ENCODE results near the gene ZNF408. TPM values are rescaled to one million over a fixed set of nuclear protein-coding genes. Genes with fewer than 3 reads are reported as not detected.

Gene ZNF408
- total RNA-seq, 1 experiment from 2014 or later, result 19.8 TPM

DNA sequence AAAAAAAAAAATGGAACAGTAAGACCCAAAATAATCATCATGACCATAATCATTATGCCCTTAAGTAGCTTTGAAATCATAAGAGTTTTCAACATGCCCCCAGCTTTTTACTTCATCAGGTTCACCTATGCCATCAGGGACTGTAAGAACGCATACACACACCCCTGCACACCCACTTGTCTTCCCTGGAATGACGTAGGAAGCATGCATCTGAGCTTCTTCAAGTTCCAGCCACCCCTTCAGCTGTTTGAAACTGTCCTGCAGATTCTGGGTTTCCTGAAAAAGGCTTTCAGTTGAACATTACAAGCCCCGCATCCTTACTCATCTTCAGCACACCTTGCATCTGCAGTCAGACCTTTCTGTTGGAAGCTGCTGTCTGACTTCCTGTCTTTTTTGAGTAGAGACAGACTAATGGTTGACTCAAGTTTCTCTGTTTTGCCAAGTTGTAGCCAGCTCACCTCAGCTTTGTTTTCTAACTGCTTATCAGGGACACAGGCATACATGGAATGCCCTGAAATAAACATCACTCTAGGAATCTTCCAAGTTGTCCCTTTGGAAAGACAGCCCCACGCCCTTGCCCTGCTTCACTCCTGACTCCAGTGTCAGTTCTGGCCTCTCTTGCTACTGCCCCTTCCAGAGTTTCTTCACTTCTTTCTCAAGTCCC, 37.4 kb upstream of the ZNF408 start:
- TF ChIP-seq, protein P1, sequence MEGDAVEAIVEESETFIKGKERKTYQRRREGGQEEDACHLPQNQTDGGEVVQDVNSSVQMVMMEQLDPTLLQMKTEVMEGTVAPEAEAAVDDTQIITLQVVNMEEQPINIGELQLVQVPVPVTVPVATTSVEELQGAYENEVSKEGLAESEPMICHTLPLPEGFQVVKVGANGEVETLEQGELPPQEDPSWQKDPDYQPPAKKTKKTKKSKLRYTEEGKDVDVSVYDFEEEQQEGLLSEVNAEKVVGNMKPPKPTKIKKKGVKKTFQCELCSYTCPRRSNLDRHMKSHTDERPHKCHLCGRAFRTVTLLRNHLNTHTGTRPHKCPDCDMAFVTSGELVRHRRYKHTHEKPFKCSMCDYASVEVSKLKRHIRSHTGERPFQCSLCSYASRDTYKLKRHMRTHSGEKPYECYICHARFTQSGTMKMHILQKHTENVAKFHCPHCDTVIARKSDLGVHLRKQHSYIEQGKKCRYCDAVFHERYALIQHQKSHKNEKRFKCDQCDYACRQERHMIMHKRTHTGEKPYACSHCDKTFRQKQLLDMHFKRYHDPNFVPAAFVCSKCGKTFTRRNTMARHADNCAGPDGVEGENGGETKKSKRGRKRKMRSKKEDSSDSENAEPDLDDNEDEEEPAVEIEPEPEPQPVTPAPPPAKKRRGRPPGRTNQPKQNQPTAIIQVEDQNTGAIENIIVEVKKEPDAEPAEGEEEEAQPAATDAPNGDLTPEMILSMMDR (IDR thresholded peaks at IDR 0.05), result no peak
- TF ChIP-seq, protein P2, sequence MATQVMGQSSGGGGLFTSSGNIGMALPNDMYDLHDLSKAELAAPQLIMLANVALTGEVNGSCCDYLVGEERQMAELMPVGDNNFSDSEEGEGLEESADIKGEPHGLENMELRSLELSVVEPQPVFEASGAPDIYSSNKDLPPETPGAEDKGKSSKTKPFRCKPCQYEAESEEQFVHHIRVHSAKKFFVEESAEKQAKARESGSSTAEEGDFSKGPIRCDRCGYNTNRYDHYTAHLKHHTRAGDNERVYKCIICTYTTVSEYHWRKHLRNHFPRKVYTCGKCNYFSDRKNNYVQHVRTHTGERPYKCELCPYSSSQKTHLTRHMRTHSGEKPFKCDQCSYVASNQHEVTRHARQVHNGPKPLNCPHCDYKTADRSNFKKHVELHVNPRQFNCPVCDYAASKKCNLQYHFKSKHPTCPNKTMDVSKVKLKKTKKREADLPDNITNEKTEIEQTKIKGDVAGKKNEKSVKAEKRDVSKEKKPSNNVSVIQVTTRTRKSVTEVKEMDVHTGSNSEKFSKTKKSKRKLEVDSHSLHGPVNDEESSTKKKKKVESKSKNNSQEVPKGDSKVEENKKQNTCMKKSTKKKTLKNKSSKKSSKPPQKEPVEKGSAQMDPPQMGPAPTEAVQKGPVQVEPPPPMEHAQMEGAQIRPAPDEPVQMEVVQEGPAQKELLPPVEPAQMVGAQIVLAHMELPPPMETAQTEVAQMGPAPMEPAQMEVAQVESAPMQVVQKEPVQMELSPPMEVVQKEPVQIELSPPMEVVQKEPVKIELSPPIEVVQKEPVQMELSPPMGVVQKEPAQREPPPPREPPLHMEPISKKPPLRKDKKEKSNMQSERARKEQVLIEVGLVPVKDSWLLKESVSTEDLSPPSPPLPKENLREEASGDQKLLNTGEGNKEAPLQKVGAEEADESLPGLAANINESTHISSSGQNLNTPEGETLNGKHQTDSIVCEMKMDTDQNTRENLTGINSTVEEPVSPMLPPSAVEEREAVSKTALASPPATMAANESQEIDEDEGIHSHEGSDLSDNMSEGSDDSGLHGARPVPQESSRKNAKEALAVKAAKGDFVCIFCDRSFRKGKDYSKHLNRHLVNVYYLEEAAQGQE (IDR thresholded peaks at IDR 0.05; ENCODE audit: insufficient read depth in 1 of 2, low read depth in 2 of 2, low read length in 1 of 2), result no peak
- TF ChIP-seq TCF7L2 (IDR thresholded peaks at IDR 0.05; ENCODE audit: low read depth, low read length), result no peak
- TF ChIP-seq SIN3A (IDR thresholded peaks at IDR 0.05; ENCODE audit: borderline replicate concordance, insufficient read depth, low read depth, low read length), result no peak
- TF ChIP-seq POLR2AphosphoS5 (IDR thresholded peaks at IDR 0.05; ENCODE audit: low read depth, low read length), result no peak
- intact Hi-C loops (cut with micrococcal nuclease; ENCODE audit: unreplicated experiment) (no loop called here), in situ Hi-C loops (cut with HindIII; ENCODE audit: low pct_unique_long_range_greater_than_20kb, low sequenced_read_pairs) (no loop called here)
- H3K4me1 ChIP-seq (ENCODE audit: control insufficient read depth, insufficient read depth, low read length), result no peaks in the 10 kb centered on the region
- DNase-seq (ENCODE audit: low read depth, low spot score) (no peak), ATAC-seq (no peak)
- H3K27ac ChIP-seq (ENCODE audit: low read length), result no peak overlapping the region
- peaks cover 5% of the 10 kb centered on the region for H3K36me3 ChIP-seq (ENCODE audit: control insufficient read depth, insufficient read depth, low read length)
- ChIA-PET POLR2A (no interaction called here), CTCF (interaction anchor here (0.7 kb wide), 1 partner anchor 93 kb away, joined by 7 read pairs; no protein-coding TSS in a partner anchor)
- BruUV-seq (replicated peaks), result no TSS peak
- H3K4me3 ChIP-seq (ENCODE audit: low read depth in 2 of 2, low read length in 2 of 2), result no peak overlapping the region
- no peaks in the 10 kb centered on the region for H3K27me3 ChIP-seq (ENCODE audit: control insufficient read depth, insufficient read depth, low read length)
- H3K9me3 ChIP-seq (ENCODE audit: control insufficient read depth, insufficient read depth, low read depth, low read length), result no peaks in the 10 kb centered on the region

DNA sequence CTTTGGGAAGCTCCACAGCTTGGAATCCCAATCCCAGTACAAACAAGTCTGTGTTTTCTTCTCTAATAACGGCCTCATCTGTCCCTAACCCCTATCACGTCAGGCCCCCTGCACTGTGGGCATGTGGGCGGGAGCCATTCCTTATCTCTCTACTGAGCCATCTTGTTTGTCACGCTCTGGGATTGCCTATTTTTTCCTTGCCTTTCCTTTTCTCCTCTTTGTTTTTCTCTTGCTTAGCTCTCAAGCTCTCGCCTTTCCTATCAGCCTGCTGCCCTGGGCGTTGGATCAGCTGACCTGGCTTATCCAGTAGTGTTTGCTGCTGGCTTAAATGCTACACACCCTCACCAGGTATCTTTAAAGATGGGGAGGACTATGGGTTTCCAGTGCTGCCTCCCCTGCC, 36.2 kb upstream of the ZNF408 start:
- Histone ChIP-seq H3K4me3 (ENCODE audit: low read depth in 2 of 2, low read length in 2 of 2) (no peak overlapping the region), H3K27ac (ENCODE audit: low read length) (no peak overlapping the region), H3K9me3 (ENCODE audit: control insufficient read depth, insufficient read depth, low read depth, low read length) (no peaks in the 10 kb centered on the region), H3K27me3 (ENCODE audit: control insufficient read depth, insufficient read depth, low read length) (no peaks in the 10 kb centered on the region), H3K36me3 (ENCODE audit: control insufficient read depth, insufficient read depth, low read length) (peaks cover 9% of the 10 kb centered on the region), H3K4me1 (ENCODE audit: control insufficient read depth, insufficient read depth, low read length) (no peaks in the 10 kb centered on the region)
- TF ChIP-seq POLR2AphosphoS5 (IDR thresholded peaks at IDR 0.05; ENCODE audit: low read depth, low read length) (no peak), TCF7L2 (IDR thresholded peaks at IDR 0.05; ENCODE audit: low read depth, low read length) (no peak), SIN3A (IDR thresholded peaks at IDR 0.05; ENCODE audit: borderline replicate concordance, insufficient read depth, low read depth, low read length) (no peak)
- TF ChIP-seq, protein P2 (IDR thresholded peaks at IDR 0.05; ENCODE audit: insufficient read depth in 1 of 2, low read depth in 2 of 2, low read length in 1 of 2), result no peak
- TF ChIP-seq, protein P1 (IDR thresholded peaks at IDR 0.05), result no peak
- no peak for ATAC-seq
- CTCF ChIA-PET, result no interaction called here
- no TSS peak for BruUV-seq (replicated peaks)
- in situ Hi-C loops (cut with HindIII; ENCODE audit: low pct_unique_long_range_greater_than_20kb, low sequenced_read_pairs), result no loop called here
- POLR2A ChIA-PET, result no interaction called here
- intact Hi-C loops (cut with micrococcal nuclease; ENCODE audit: unreplicated experiment), result no loop called here
- no peak for DNase-seq (ENCODE audit: low read depth, low spot score)

Measured in Panc1 (cell line).